GM12892 (cell line): ENCODE results near the gene FAM222B.
"Not testable (repeated sequence)": the region's sequence is repeated elsewhere in the genome, so short reads cannot be mapped to it uniquely, and the experiment has no call there.

Source experiments
- DNase-seq: peaks from one replicate; pipeline ENCODE4 v3.0.0; 2011; ENCODE audit not compliant: insufficient read length
- FAIRE-seq: peaks from 2 replicates; lab custom pipeline; 2011; peaks lifted over from hg19 to GRCh38; lab: Jason Lieb, UNC
- POLR2A ChIP-seq: IDR thresholded peaks from 2 replicates; pipeline ENCODE4 v1.6.1; 2011; ENCODE audit warnings: low read depth, low read length, control low read depth
- POLR2AphosphoS5 ChIP-seq: IDR thresholded peaks from 2 replicates; pipeline ENCODE4 v1.6.1; 2011; ENCODE audit warnings: low read depth, low read length, control low read depth
- TAF1 ChIP-seq: IDR thresholded peaks from 2 replicates; pipeline ENCODE4 v1.6.1; 2011; ENCODE audit warnings: low read depth, mild to moderate bottlenecking, control low read depth, low read length, borderline replicate concordance

FAM222B gene

DNA sequence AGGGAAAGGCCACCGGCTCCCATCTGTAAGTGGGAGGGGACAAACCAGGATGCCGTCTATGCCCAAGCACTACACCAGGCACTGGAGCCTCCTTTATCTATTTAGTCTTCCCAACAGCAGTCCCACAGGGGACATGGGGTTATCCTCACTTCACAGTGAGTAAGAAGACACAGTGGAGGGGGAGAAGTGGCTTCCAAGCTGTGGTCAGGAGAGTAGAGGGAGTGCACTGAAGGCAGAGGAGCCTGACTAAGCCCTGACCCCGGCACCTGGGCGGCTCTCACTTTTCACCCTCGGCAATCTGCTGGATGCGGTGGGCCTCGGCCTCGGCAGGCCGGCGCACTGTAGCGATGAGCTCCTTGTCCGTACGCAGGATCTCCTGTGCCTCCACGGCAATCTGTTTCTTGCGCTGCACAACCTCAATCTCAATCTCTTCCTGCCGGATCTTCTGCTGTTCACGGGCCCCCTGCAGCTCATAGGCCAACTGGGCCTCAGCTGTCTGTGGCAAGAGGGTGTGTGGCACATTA lies 39.0 kb upstream of the FAM222B start:
- DNase-seq (no peak), FAIRE-seq (no peak)
- TF ChIP-seq POLR2A = no peak

DNA sequence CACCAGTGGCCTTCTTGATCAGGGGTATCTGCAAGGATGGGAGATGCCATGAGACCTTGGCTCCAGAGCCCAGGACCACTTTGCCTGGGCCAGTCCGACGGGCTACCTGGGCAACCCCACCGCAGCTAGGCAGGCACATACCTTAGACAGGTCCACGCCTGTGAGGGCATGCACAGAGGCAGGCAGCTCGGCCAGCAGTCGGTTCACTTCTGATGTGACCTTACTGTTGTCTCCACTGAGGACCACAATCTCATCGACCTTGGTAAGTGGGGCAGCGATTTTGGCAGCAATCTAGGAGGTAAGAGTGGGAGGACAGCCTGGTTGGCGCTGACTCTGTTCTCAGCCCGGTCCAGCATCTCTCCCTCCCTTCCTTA lies 38.0 kb upstream of the FAM222B start:
- FAIRE-seq (no peak), DNase-seq (no peak)
- TF ChIP-seq POLR2A (no peak), TAF1 (no peak), POLR2AphosphoS5 (no peak)

DNA sequence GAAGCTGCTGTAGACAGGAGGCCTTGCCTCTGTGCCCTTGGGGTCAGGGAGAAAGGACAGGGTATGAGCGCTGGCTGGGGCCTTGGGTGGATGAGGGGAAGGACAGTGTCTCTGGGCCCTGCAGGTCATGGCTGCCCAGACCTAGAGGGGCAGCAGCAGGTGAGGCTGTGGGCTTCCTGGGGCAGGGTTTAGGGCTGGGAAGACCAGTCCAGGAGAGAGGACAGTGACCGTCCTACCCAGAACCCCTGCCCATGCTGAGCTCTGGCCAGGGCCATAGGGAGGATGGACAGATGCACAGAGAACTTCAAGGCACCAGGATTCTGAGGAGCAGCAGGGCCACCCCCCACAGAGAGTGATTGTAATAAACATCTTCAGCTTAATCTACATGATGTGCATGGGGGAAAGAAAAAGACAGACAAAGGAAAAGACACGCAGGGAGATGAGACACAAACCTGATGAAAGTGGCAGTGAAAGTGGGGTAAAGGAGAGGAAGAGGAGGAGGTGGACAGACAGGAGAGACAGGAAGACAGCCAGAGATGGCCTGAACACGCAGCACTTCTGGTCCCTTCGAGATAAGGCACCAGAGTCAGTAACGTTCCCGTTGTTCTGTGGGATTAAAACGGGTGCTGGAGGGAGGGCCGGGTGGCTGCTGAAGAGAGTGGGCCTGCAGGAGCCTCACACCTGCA lies 37.4 kb upstream of the FAM222B start:
- DNase-seq = no peak
- no peak for FAIRE-seq
- TF ChIP-seq POLR2AphosphoS5 (no peak), POLR2A (no peak), TAF1 (no peak)

DNA sequence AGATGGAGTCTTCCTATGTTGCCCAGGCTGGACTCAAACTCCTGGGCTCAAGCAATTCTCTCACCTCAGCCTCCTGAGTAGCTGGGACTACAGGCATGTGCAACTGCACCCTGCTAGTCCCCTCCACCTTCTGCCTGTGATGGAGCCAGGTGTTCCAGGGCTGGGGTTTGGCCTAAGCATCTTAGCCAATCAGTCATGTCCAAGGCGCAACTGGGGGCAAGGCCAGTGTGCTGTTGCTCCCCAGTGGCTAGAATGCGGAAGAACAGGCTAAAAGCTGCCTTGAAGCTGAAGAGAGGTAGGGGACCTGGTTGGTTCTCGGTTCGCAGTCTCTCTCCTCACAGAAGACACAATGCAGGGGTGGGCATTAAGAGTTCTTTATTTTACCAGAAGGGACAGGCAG lies 36.4 kb upstream of the FAM222B start:
- no peak for TF ChIP-seq POLR2AphosphoS5
- TF ChIP-seq TAF1 = no peak
- TF ChIP-seq POLR2A = no peak
- DNase-seq = peak; percentile 62
- FAIRE-seq = peak; percentile 84

DNA sequence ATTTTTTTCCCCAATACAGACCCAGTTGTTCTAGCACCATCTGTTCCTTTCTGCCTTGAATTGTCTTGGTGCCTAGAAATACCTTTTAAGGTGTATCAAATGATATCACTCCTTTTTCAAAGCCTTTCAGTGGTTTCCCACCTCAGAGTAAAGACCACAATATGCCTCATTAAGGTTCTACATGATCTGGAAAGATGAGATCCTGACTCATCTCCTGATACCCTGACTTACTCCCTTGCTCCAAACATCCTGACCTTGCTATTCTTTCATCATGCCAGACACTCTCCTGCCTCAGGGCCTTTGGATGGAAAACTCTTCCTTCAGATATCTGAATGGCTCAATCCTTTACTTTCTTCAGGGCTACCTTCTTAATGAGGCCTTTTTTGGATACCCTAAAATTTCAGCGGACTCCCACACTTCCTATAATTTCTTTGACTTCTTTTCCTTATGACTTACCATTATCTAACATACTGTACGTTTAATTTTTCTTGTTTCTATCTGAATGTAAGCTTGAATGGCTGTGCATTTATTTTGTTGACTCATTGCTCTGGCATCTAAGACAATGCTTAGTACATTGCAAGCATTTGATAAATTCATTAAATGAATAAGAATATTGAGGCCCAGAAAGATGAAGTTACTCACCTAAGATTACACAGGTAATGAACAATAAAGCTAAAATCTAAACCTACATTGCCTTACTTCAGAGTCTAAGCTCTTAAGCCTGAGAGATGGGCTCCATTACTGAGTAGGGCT lies 35.7 kb upstream of the FAM222B start:
- FAIRE-seq = no peak
- TF ChIP-seq TAF1 = no peak
- TF ChIP-seq POLR2AphosphoS5 = no peak
- TF ChIP-seq POLR2A = no peak
- no peak for DNase-seq

DNA sequence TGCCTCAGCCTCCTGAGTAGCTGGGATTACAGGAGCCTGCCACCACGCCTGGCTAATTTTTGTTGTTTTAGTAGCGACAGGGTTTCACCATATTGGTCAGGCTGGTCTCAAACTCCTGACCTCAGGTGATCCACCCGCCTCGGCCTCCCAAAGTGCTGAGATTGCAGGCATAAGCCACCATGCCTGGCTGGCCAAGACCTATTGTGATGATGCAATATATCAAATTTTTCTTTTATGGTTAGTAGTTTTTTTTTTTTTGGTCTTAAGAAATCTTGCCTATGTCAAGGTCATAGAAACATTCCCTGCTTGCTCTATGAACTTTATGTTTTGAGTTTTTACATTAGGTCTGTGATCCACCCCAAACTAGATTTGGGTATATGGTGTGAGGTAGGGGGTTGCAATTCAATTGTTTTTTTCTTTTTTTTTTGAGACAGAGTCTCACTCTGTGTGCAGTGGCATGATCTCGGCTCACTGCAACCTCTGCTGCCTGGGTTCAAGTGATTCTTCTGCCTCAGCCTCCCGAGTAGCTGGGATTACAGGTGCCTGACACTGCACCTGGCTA lies 34.6 kb upstream of the FAM222B start:
- DNase-seq, FAIRE-seq: not testable (repeated sequence)

DNA sequence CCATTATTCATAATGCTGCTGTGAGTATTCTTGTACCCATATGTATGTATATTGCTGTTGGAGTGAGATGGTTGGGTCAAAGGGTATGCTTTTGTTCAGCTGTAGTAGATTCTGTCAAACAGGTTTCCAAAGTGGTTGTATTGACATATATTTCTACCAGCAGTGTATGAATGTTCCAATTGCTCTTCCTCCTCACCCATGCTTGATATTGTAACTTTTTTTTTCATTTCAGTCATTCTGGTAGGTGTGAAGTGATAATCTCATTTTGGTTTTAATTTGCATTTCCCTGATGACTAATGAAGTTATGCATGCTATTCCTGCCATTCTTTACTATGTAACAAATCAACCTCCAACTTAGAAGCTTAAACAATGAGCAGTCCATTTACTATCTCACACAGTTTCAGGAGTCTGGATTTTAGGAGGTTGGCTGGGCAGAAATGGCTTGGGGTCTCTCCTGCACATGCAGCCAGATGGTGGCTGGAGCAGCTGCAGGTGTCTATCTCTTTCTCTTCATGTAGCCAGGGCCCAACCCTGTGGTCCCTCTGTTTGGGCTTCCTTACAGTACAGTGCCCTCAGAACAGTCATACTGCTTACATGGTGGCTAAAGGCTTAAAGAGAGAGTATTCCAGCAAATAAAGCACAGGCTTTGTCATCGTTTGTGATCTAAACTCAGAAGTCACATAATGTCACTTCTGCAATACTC lies 33.4 kb upstream of the FAM222B start:
- FAIRE-seq (no peak), DNase-seq (no peak)
- TF ChIP-seq POLR2A (no peak), POLR2AphosphoS5 (no peak), TAF1 (no peak)

DNA sequence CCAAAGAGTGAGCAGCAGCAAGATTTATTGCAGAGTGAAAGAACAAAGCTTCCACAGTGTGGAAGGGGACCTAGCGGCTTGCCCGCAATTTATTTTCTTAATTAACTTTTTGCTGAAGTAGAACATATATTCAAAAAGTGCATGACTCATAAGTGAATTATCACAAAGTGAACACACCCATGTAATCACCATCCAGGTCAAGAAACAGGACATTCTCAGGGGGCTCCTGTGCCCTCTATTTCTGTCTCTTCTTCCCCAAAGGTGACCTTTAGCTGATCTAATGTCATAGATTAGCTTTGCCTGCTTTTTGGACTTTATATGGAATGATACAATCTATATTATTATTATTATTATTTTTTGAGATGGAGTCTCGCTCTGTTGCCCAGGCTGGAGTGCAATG lies 32.2 kb upstream of the FAM222B start:
- FAIRE-seq (no peak), DNase-seq (no peak)
- TF ChIP-seq POLR2A = no peak
- TF ChIP-seq TAF1 = no peak
- TF ChIP-seq POLR2AphosphoS5 = no peak

DNA sequence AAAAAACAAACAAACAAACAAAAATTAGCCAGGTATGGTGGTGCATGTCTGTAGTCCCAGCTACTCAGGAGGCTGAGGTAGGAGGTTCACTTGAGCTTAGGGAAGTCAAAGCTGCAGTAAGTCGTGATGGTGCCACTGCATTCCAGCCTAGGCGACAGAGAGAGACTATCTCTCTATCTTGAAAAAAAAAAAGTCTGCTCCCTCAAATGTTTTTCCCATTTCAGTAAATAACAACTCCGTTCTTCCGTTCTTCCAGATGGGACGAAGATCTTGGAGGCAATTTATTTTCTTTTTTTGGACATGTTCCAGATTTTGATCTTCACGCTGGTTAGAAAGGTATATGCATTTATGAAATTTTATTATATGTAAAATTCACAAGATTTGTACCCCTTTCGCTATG lies 31.2 kb upstream of the FAM222B start:
- FAIRE-seq (no peak), DNase-seq (no peak)
- no peak for TF ChIP-seq POLR2A
- no peak for TF ChIP-seq POLR2AphosphoS5
- no peak for TF ChIP-seq TAF1

DNA sequence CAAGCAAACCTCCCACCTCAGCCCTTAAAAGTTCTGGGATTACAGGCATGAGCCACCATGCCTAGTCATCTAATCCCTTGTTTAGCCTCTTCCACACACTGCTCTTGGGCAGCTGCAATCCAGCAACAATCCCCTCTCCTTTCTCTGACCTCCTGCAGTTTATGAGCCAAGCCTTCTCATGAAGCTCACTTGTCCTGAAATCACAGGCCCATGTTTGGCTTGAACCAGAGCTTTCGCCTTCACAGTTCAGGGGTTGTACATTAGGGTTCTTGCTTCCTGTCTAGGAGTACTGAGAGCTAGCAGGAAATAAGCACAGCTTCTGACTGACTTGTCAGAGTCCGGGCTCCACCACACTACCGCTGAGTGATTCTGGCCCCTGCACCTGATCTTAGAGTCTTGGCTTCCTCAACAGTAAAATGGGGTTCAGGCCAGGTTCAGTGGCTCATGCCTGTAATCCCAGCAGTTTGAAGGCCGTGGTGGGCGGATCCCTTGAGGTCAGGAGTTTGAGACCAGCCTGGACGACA lies 28.5 kb upstream of the FAM222B start:
- TF ChIP-seq TAF1 (no peak), POLR2A (peak; percentile 66), POLR2AphosphoS5 (peak; percentile 37; the same call in 1 of the 2 replicates)
- FAIRE-seq = peak; percentile 91
- DNase-seq = peak; percentile 75

DNA sequence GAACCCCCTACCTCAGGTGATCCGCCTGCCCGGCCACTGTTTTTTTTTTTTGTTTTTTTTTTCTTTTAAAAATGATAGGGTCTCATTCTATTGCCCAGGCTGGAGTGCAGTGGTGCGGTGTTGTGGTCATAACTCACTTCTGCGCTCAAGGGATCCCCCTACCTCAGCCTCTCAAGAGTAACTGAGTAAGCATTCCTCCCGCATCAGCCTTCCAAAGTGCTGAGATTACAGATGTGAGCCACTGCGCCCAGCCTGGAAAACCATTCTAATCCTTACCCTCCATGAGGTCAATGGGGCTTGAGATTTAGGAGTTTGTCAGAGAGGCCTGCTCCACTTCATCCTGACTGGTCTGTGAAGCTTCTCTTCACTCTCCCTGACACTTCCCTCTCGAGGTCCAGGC lies 24.7 kb upstream of the FAM222B start:
- FAIRE-seq (no peak), DNase-seq (no peak)
- no peak for TF ChIP-seq POLR2A
- TF ChIP-seq POLR2AphosphoS5 = no peak
- no peak for TF ChIP-seq TAF1

DNA sequence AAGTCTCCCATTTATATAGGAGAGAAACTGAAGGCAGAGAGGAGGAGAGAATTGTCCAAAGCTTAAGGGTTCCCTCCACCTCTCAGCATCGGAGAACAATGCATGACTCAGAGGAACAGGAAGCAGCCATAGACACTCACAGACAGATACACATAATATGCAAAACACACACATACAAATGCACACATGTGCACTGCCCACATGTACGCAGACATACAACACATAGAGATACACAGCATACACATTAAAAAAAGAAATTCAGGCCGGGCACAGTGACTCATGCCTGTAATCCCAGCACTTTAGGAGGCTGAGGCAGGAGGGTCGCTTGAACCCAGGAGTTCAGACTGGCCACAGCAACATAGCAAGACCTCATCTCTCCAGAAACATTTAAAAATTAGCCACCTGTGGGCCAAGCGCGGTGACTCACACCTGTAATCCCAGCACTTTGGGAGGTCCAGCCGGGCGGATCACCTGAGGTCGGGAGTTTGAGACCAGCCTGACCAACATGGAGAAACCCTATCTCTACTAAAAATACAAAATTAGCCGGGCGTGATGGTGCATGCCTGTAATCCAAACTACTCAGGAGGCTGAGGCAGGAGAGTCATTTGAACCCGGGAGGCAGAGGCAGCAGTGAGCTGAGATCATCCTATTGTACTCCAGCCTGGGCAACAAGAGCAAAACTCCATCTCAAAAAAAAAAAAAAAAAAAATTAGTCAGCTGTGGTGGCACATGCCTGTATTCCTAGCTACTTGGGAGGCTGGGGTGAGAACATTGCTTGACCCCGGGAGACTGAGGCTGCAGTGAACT lies 23.6 kb upstream of the FAM222B start:
- FAIRE-seq (peak; percentile 85), DNase-seq (no peak)
- no peak for TF ChIP-seq TAF1
- TF ChIP-seq POLR2AphosphoS5 = no peak
- no peak for TF ChIP-seq POLR2A
